HG03442 (cell line): ENCODE measurements around the gene DLGAP1.
"Not testable (repeated sequence)": the region's sequence is repeated elsewhere in the genome, so short reads cannot be mapped to it uniquely, and the experiment has no call there.

ENCODE experiments used
- ATAC-seq: cut with Tn5 transposase; IDR thresholded peaks from one replicate; pipeline ENCODE4 v1.9.1; 2021; ENCODE audit warnings: mild to moderate bottlenecking, moderate library complexity; ENCODE audit not compliant: unreplicated experiment

Gene DLGAP1

GRCh38 chr18:3710712-3711301, 744.3 kb downstream of the DLGAP1 start:
- ATAC-seq = no peak

GRCh38 chr18:3709205-3709604, 745.9 kb downstream of the DLGAP1 start:
- ATAC-seq = no peak

- no peak for ATAC-seq
These were observed 748.6 kb downstream of the DLGAP1 start for GRCh38 chr18:3706279-3707097.

- no peak for ATAC-seq
These were observed 750.4 kb downstream of the DLGAP1 start for GRCh38 chr18:3704556-3705344.

- ATAC-seq = no peak
These were observed 751.4 kb downstream of the DLGAP1 start for GRCh38 chr18:3703732-3704176.

GRCh38 chr18:3699707-3700567, 755.2 kb downstream of the DLGAP1 start:
- not testable (repeated sequence) for ATAC-seq

GRCh38 chr18:3694030-3694778, 760.9 kb downstream of the DLGAP1 start:
- not testable (repeated sequence) for ATAC-seq

- no peak for ATAC-seq
These were observed 761.7 kb downstream of the DLGAP1 start for GRCh38 chr18:3693410-3693809.

GRCh38 chr18:3692691-3693090, 762.4 kb downstream of the DLGAP1 start:
- ATAC-seq = no peak

GRCh38 chr18:3692113-3692621, 762.9 kb downstream of the DLGAP1 start:
- ATAC-seq = no peak

GRCh38 chr18:3691705-3692104, 763.4 kb downstream of the DLGAP1 start:
- no peak for ATAC-seq

GRCh38 chr18:3690764-3691066, 764.4 kb downstream of the DLGAP1 start:
- no peak for ATAC-seq

- no peak for ATAC-seq
These were observed 764.9 kb downstream of the DLGAP1 start for GRCh38 chr18:3689986-3690763.

- ATAC-seq = no peak
These were observed 766.0 kb downstream of the DLGAP1 start for GRCh38 chr18:3689091-3689490.

GRCh38 chr18:3688690-3689089, 766.4 kb downstream of the DLGAP1 start:
- no peak for ATAC-seq

- ATAC-seq = no peak
These were observed 771.6 kb downstream of the DLGAP1 start for GRCh38 chr18:3683483-3683882.

- no peak for ATAC-seq
These were observed 773.0 kb downstream of the DLGAP1 start for GRCh38 chr18:3682061-3682460.

- no peak for ATAC-seq
These were observed 775.9 kb downstream of the DLGAP1 start for GRCh38 chr18:3679241-3679640.

- no peak for ATAC-seq
These were observed 779.1 kb downstream of the DLGAP1 start for GRCh38 chr18:3675994-3676393.
